ENCODE results near the gene AHCYL2. TPM values are rescaled to one million over a fixed set of nuclear protein-coding genes. Genes with fewer than 3 reads are reported as not detected.

AHCYL2 gene
- total and polyA plus RNA-seq, 2 experiments from 2014 or later, result 7.8 to 29.4 TPM

DNA sequence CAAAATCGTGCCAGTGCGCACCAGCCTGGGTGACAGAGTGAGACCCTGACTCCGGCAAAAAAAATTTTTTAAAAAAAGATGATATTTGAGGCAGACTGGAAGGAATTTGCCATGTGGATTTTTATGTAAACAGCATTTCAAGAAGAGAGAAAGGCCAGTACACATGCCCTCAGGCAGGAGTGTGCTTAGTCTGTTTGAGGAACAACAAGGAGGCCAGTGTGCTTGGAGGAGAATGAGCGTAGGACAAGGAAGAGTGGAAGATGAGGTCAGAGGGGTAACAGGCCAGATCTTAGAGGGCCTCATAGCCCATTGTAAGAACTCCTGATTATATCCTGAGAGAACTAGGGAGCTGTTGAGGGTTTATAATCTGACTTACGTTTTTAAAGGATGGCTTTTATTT, 192.2 kb downstream of the AHCYL2 start (continued):
- TF ChIP-seq, protein P1, sequence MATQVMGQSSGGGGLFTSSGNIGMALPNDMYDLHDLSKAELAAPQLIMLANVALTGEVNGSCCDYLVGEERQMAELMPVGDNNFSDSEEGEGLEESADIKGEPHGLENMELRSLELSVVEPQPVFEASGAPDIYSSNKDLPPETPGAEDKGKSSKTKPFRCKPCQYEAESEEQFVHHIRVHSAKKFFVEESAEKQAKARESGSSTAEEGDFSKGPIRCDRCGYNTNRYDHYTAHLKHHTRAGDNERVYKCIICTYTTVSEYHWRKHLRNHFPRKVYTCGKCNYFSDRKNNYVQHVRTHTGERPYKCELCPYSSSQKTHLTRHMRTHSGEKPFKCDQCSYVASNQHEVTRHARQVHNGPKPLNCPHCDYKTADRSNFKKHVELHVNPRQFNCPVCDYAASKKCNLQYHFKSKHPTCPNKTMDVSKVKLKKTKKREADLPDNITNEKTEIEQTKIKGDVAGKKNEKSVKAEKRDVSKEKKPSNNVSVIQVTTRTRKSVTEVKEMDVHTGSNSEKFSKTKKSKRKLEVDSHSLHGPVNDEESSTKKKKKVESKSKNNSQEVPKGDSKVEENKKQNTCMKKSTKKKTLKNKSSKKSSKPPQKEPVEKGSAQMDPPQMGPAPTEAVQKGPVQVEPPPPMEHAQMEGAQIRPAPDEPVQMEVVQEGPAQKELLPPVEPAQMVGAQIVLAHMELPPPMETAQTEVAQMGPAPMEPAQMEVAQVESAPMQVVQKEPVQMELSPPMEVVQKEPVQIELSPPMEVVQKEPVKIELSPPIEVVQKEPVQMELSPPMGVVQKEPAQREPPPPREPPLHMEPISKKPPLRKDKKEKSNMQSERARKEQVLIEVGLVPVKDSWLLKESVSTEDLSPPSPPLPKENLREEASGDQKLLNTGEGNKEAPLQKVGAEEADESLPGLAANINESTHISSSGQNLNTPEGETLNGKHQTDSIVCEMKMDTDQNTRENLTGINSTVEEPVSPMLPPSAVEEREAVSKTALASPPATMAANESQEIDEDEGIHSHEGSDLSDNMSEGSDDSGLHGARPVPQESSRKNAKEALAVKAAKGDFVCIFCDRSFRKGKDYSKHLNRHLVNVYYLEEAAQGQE (IDR thresholded peaks at IDR 0.05; ENCODE audit: unreplicated experiment), result no peak
- TF ChIP-seq JUNB (IDR thresholded peaks at IDR 0.05; ENCODE audit: unreplicated experiment) (no peak), ZNF114 (CRISPR knock-in tag; IDR thresholded peaks at IDR 0.05) (no peak), CREB1 (CRISPR knock-in tag; IDR thresholded peaks at IDR 0.05; ENCODE audit: low read depth) (no peak), POLR2AphosphoS5 (IDR thresholded peaks at IDR 0.05; ENCODE audit: low read depth) (no peak), EZH2phosphoT487 (IDR thresholded peaks at IDR 0.05; ENCODE audit: unreplicated experiment) (no peak), NANOG (IDR thresholded peaks at IDR 0.05; ENCODE audit: borderline replicate concordance) (no peak), EZH2 (IDR thresholded peaks at IDR 0.05; ENCODE audit: low read depth, unreplicated experiment) (no peak)

GRCh38 chr7:129421717-129422250, 197.0 kb downstream of the AHCYL2 start:
- no peak overlapping the region for H2AFZ ChIP-seq
- Mint-ChIP-seq H3K27me3 (ENCODE audit: insufficient read depth, low read depth, poor library complexity) (peaks cover 3% of the 10 kb centered on the region), H3K4me1 (no peaks in the 10 kb centered on the region), H3K36me3 (ENCODE audit: low read depth) (peaks cover 11% of the 10 kb centered on the region), H3K9me3 (no peaks in the 10 kb centered on the region), H3K27ac (no peak overlapping the region), H3K4me3 (no peak overlapping the region)
- no peaks in the 10 kb centered on the region for H3K79me2 ChIP-seq (replicated peaks; ENCODE audit: insufficient read depth)
- ATAC-seq (no peak), DNase-seq (ENCODE audit: low spot score) (no peak)
- H3K4me3 ChIP-seq, result no peak overlapping the region
- no peaks in the 10 kb centered on the region for H4K20me1 ChIP-seq (replicated peaks; ENCODE audit: insufficient read depth)
- no peaks in the 10 kb centered on the region for H3K4me1 ChIP-seq (ENCODE audit: insufficient read depth)
- H3K27ac ChIP-seq (ENCODE audit: low read depth), result no peak overlapping the region
- TF ChIP-seq EZH2 (IDR thresholded peaks at IDR 0.05; ENCODE audit: low read depth, unreplicated experiment), result no peak
- TF ChIP-seq CTCF (conservative IDR thresholded peaks at IDR 0.05; ENCODE audit: low read depth in 2 of 2), result no peak
- no peak for TF ChIP-seq STAT1 (IDR thresholded peaks at IDR 0.05; ENCODE audit: unreplicated experiment)
- no peaks in the 10 kb centered on the region for H3K9me2 ChIP-seq (ENCODE audit: insufficient read depth)
- no peaks in the 10 kb centered on the region for H3F3A ChIP-seq (replicated peaks; ENCODE audit: low read depth)
- H3K4me2 ChIP-seq, result no peak overlapping the region
- H3K27me3 ChIP-seq (ENCODE audit: insufficient read depth), result no peaks in the 10 kb centered on the region
- H3K36me3 ChIP-seq (ENCODE audit: insufficient read depth), result peaks cover 7% of the 10 kb centered on the region

Data from GM23338 (cell line).